Astrocyte (in vitro differentiated cells and primary cell): ENCODE data around the gene ARHGEF11.

Experiments used
- CTCF ChIP-seq: IDR thresholded peaks from 2 replicates; pipeline ENCODE4 v1.5.1; 2011; ENCODE audit warnings: low read depth, mild to moderate bottlenecking, inconsistent platforms, low read length, moderate library complexity; ENCODE audit not compliant: insufficient read depth
- EZH2 ChIP-seq: IDR thresholded peaks from 2 replicates; pipeline ENCODE4 v1.6.1; 2012; ENCODE audit warnings: mild to moderate bottlenecking, low read length, inconsistent platforms; ENCODE audit not compliant: insufficient read depth

- TF ChIP-seq CTCF (no peak), EZH2 (no peak)
Observed at GRCh38 chr1:157001304-157001703, 44.2 kb downstream of the ARHGEF11 start.
